HepG2 (cell line): ENCODE data around the gene SRRM2. TPM values are rescaled to one million over a fixed set of nuclear protein-coding genes. Genes with fewer than 3 reads are reported as not detected.

Experiments
- AHR ChIP-seq: IDR thresholded peaks from 2 replicates; pipeline ENCODE4 v1.6.1; 2018; ENCODE audit warnings: missing genetic modification reagents, missing compliant biosample characterization
- CREM ChIP-seq, 2 experiments: sonication (generic) in 1 of 2; formaldehyde crosslinking in 1 of 2; IDR thresholded peaks; 2 replicates each; pipeline versions ENCODE4 v1.4.0 to v1.6.1; 2016 to 2020; ENCODE audit warnings: antibody characterized with exemption in 1 of 2, mild to moderate bottlenecking in 1 of 2, missing genetic modification reagents in 1 of 2
- MNT ChIP-seq: fragments of 450-650 bp; IDR thresholded peaks from 2 replicates; pipeline ENCODE4 v1.6.1; 2016
- NR2F6 ChIP-seq, 2 experiments: IDR thresholded peaks; 2 replicates each; pipeline ENCODE4 v1.6.1; 2016; ENCODE audit warnings: antibody characterized with exemption in 1 of 2, mild to moderate bottlenecking in 1 of 2
- POLR2AphosphoS2 ChIP-seq: IDR thresholded peaks from 2 replicates; pipeline ENCODE4 v1.6.1; 2011; ENCODE audit warnings: low read depth, low read length, improper control_type of control experiment
- PPARG ChIP-seq: conservative IDR thresholded peaks from 2 replicates; pipeline ENCODE4 v1.6.1; 2016; ENCODE audit warnings: missing biosample characterization, missing genetic modification reagents
- PTBP1 ChIP-seq: fragments of 200-400 bp; formaldehyde crosslinking; IDR thresholded peaks from 2 replicates; pipeline ENCODE4 v1.6.1; 2018; ENCODE audit warnings: low read length, low read depth; ENCODE audit not compliant: poor library complexity, severe bottlenecking
- RNF219 ChIP-seq: sonication (generic); formaldehyde crosslinking; IDR thresholded peaks from 2 replicates; pipeline ENCODE4 v1.5.0; 2020; ENCODE audit warnings: mild to moderate bottlenecking, missing genetic modification reagents
- TARDBP ChIP-seq: sonication (generic); formaldehyde crosslinking; IDR thresholded peaks from 2 replicates; pipeline ENCODE4 v1.8.0; 2022; ENCODE audit warnings: mild to moderate bottlenecking, missing genetic modification reagents
- TCF7 ChIP-seq: sonication (generic); IDR thresholded peaks from 2 replicates; pipeline ENCODE4 v1.6.1; 2016; ENCODE audit warnings: antibody characterized with exemption, low read depth
- TERF1 ChIP-seq: sonication (generic); formaldehyde crosslinking; IDR thresholded peaks from 2 replicates; pipeline ENCODE4 v1.8.0; 2022; ENCODE audit warnings: mild to moderate bottlenecking, missing genetic modification reagents, moderate library complexity
- ZBTB37 ChIP-seq: sonication (generic); formaldehyde crosslinking; IDR thresholded peaks from 2 replicates; pipeline ENCODE4 v1.4.0; 2020; ENCODE audit warnings: mild to moderate bottlenecking, missing genetic modification reagents
- ZNF331 ChIP-seq: sonication (generic); formaldehyde crosslinking; IDR thresholded peaks from 2 replicates; pipeline ENCODE4 v1.4.0; 2020; ENCODE audit warnings: missing genetic modification reagents
- ZNF605 ChIP-seq: sonication (generic); formaldehyde crosslinking; IDR thresholded peaks from 2 replicates; pipeline ENCODE4 v1.8.0; 2022; ENCODE audit warnings: mild to moderate bottlenecking, missing genetic modification reagents
- ZNF839 ChIP-seq: sonication (generic); formaldehyde crosslinking; IDR thresholded peaks from 2 replicates; pipeline ENCODE4 v1.4.0; 2020; ENCODE audit warnings: missing genetic modification reagents, mild to moderate bottlenecking, borderline replicate concordance
- polyA plus RNA-seq, 8 experiments: library from polyadenylated mRNA; depleted of rRNA in 3 of 8; stranded (reverse) in 7 of 8; unstranded in 1 of 8; fragments of >200 nt; fragmentation: Illumina TruSeq in 4 of 8; extraction: Trizol in 4 of 8; gene quantifications; 2 replicates each; pipeline versions ENCODE4 v1.2.1 to v1.2.3, GENCODE V29; 2011 to 2016; ENCODE audit warnings: low read depth in 4 of 8, missing spikeins in 1 of 8, mixed read lengths in 1 of 8; ENCODE audit not compliant: insufficient read depth in 1 of 8
- total RNA-seq, 5 experiments: library from RNA; depleted of rRNA; stranded (reverse); fragments of >200 nt; fragmentation: Illumina TruSeq; extraction: Trizol; gene quantifications; 2 replicates each; pipeline ENCODE4 v1.2.3, GENCODE V29; 2016; ENCODE audit warnings: low read depth in 1 of 5

Gene SRRM2
- total and polyA plus RNA-seq, 2 of the 13 experiments (the other 11 are each of a cell fraction or from before 2014, with no cell fraction given): 50.4 to 112 TPM

GRCh38 chr16:2720719-2721633, 31.5 kb upstream of the SRRM2 start (continued):
- no peak for TF ChIP-seq PTBP1
- no peak for TF ChIP-seq TERF1 (CRISPR knock-in tag)
- TF ChIP-seq MNT: no peak
- 0 out of 2 replicates have a peak, but pooled peaks have one; percentile 7 for TF ChIP-seq TARDBP
- no peak for TF ChIP-seq ZNF605 (CRISPR knock-in tag)
- no peak for TF ChIP-seq ZNF839 (CRISPR knock-in tag)
- no peak for TF ChIP-seq PPARG (CRISPR knock-in tag)
- no peak for TF ChIP-seq RNF219
- peak; percentile 82 for TF ChIP-seq CREM (IDR thresholded peaks at IDR 0.05)
- TF ChIP-seq CREM (CRISPR knock-in tag; IDR thresholded peaks at IDR 0.05): peak; percentile 79; the same call in 1 of the 2 replicates
- no peak; the same call in 1 of the 2 replicates for TF ChIP-seq ZNF331 (CRISPR knock-in tag)
- TF ChIP-seq NR2F6 (IDR thresholded peaks at IDR 0.05): no peak
- no peak for TF ChIP-seq NR2F6 (CRISPR knock-in tag; IDR thresholded peaks at IDR 0.05)
- no peak for TF ChIP-seq AHR (CRISPR knock-in tag)
- TF ChIP-seq POLR2AphosphoS2: no peak
- TF ChIP-seq TCF7: no peak
- TF ChIP-seq ZBTB37 (CRISPR knock-in tag): no peak
